K562 (cell line): ENCODE results near the gene CDC42BPB. TPM values are rescaled to one million over a fixed set of nuclear protein-coding genes. Genes with fewer than 3 reads are reported as not detected.

ENCODE experiments used
- CBX3 ChIP-seq, 2 experiments: IDR thresholded peaks; 1 replicate in 1 of 2; 2 replicates in 1 of 2; pipeline ENCODE4 v1.6.1; 2012; ENCODE audit warnings: inconsistent platforms in 2 of 2, low read length in 2 of 2, borderline replicate concordance in 1 of 2, control low read depth in 1 of 2
- CREM ChIP-seq: IDR thresholded peaks from 2 replicates; pipeline ENCODE4 v1.6.1; 2014; ENCODE audit warnings: antibody characterized with exemption, low read depth
- ETS2 ChIP-seq: IDR thresholded peaks from 2 replicates; pipeline ENCODE4 v1.6.1; 2016; ENCODE audit warnings: borderline replicate concordance, missing genetic modification characterization, mild to moderate bottlenecking, moderate library complexity, missing compliant biosample characterization; ENCODE audit not compliant: poor library complexity, severe bottlenecking
- GABPA ChIP-seq: fragments of 200-800 bp; sonication (Bioruptor generic); conservative IDR thresholded peaks from 2 replicates; pipeline ENCODE4 v1.6.1; 2016; ENCODE audit warnings: low read depth, missing genetic modification characterization, missing compliant biosample characterization
- JUN ChIP-seq, 2 experiments: sonication (generic) in 1 of 2; formaldehyde crosslinking in 1 of 2; IDR thresholded peaks; 2 replicates each; pipeline versions ENCODE4 v1.6.1 to v1.8.0; 2012 to 2022; ENCODE audit warnings: borderline replicate concordance in 2 of 2, mild to moderate bottlenecking in 2 of 2, improper control_type of control experiment in 1 of 2, low read depth in 1 of 2, low read length in 1 of 2, missing genetic modification reagents in 1 of 2
- JUNB ChIP-seq: fragments of 450-650 bp; formaldehyde crosslinking; conservative IDR thresholded peaks from 2 replicates; pipeline ENCODE4 v1.4.0; 2020; ENCODE audit warnings: mild to moderate bottlenecking
- KLF6 ChIP-seq: fragments of 250-450 bp; sonication (Bioruptor Pico); IDR thresholded peaks from 2 replicates; pipeline ENCODE4 v1.4.0; 2020; ENCODE audit warnings: mild to moderate bottlenecking, moderate library complexity, borderline replicate concordance
- NFE2L1 ChIP-seq: fragments of 450-650 bp; IDR thresholded peaks from 2 replicates; pipeline ENCODE4 v1.6.1; 2016; ENCODE audit warnings: missing genetic modification characterization, low read depth, mild to moderate bottlenecking, missing compliant biosample characterization, moderate library complexity, borderline replicate concordance
- NR1H2 ChIP-seq: sonication (generic); formaldehyde crosslinking; IDR thresholded peaks from 2 replicates; pipeline ENCODE4 v1.4.0; 2020; ENCODE audit warnings: mild to moderate bottlenecking, missing genetic modification reagents
- NR3C1 ChIP-seq: sonication (generic); formaldehyde crosslinking; IDR thresholded peaks from 2 replicates; pipeline ENCODE4 v1.8.1; 2022; ENCODE audit warnings: missing genetic modification reagents
- PML ChIP-seq: IDR thresholded peaks from 2 replicates; pipeline ENCODE4 v1.6.1; 2012; ENCODE audit warnings: low read length, inconsistent platforms
- POLR2B ChIP-seq: fragments of 450-650 bp; IDR thresholded peaks from 2 replicates; pipeline ENCODE4 v1.6.1; 2018; ENCODE audit warnings: low read depth; ENCODE audit not compliant: partially characterized antibody
- PYGO2 ChIP-seq: fragments of 450-650 bp; IDR thresholded peaks from 2 replicates; pipeline ENCODE4 v1.6.1; 2016; ENCODE audit warnings: mild to moderate bottlenecking, missing genetic modification characterization, moderate library complexity, missing compliant biosample characterization
- SRSF3 ChIP-seq: fragments of 200-400 bp; formaldehyde crosslinking; IDR thresholded peaks from 2 replicates; pipeline ENCODE4 v1.6.1; 2016; ENCODE audit warnings: mild to moderate bottlenecking, low read length, moderate library complexity; ENCODE audit not compliant: insufficient read depth
- ZBTB7A ChIP-seq: IDR thresholded peaks from 2 replicates; pipeline ENCODE4 v1.6.1; 2011; ENCODE audit warnings: low read depth, mild to moderate bottlenecking, low read length, moderate library complexity, borderline replicate concordance; ENCODE audit not compliant: control insufficient read depth
- ZNF263 ChIP-seq: sonication (generic); formaldehyde crosslinking; IDR thresholded peaks from 2 replicates; pipeline ENCODE4 v1.8.0; 2022; ENCODE audit warnings: mild to moderate bottlenecking, missing genetic modification reagents, borderline replicate concordance
- polyA plus RNA-seq, 8 experiments: library from polyadenylated mRNA; depleted of rRNA in 4 of 8; stranded (reverse) in 5 of 8; unstranded in 3 of 8; fragments of >200 nt; fragmentation: Nextera tagmentation in 2 of 8; fragmentation: Illumina TruSeq in 1 of 8; extraction: Ambion mirVana in 2 of 8; extraction: Trizol in 1 of 8; gene quantifications; 2 replicates each; pipeline versions ENCODE4 v1.2.1 to v1.2.3, GENCODE V29; 2011 to 2014; ENCODE audit warnings: inconsistent platforms in 1 of 8, missing spikeins in 1 of 8
- total RNA-seq, 7 experiments: library from RNA; depleted of rRNA in 6 of 7; stranded (reverse); fragments of >200 nt in 6 of 7; fragmentation: Illumina TruSeq in 2 of 7; extraction: Trizol in 2 of 7; gene quantifications; 2 replicates each; pipeline versions ENCODE4 v1.2.1 to v1.2.3, GENCODE V29; 2011 to 2021; ENCODE audit warnings: low replicate concordance in 1 of 7
- TF ChIP-seq, protein P1 (sequence below): IDR thresholded peaks from 2 replicates; pipeline ENCODE4 v1.6.1; 2011; ENCODE audit warnings: borderline replicate concordance, low read depth, mild to moderate bottlenecking, moderate library complexity, low read length; ENCODE audit not compliant: insufficient read depth, poor library complexity, severe bottlenecking
- TF ChIP-seq, protein P2 (sequence below): fragments of 250-450 bp; sonication (Bioruptor Pico); IDR thresholded peaks from 2 replicates; pipeline ENCODE4 v1.8.0; 2021; ENCODE audit warnings: moderate library complexity, mild to moderate bottlenecking, inconsistent platforms
- TF ChIP-seq, protein P3 (sequence below): sonication (generic); formaldehyde crosslinking; IDR thresholded peaks from 2 replicates; pipeline ENCODE4 v1.8.0; 2022; ENCODE audit warnings: missing genetic modification reagents, mild to moderate bottlenecking, moderate library complexity, borderline replicate concordance
- TF ChIP-seq, protein P4 (sequence below): fragments of 450-650 bp; formaldehyde crosslinking; IDR thresholded peaks from 2 replicates; pipeline ENCODE4 v1.4.0; 2022; ENCODE audit warnings: missing genetic modification characterization
- TF ChIP-seq, protein P5 (sequence below): fragments of 250-450 bp; sonication (Bioruptor Pico); IDR thresholded peaks from 2 replicates; pipeline ENCODE4 v1.9.0; 2021; ENCODE audit warnings: mild to moderate bottlenecking
- TF ChIP-seq, protein P6 (sequence below): fragments of 250-450 bp; sonication (Bioruptor Pico); IDR thresholded peaks from 2 replicates; pipeline ENCODE4 v1.8.0; 2022; ENCODE audit warnings: inconsistent platforms, mild to moderate bottlenecking, moderate library complexity, borderline replicate concordance

The CDC42BPB gene
- total and polyA plus RNA-seq, 9 of the 15 experiments (the other 6 are each of a cell fraction or from before 2014, with no cell fraction given) = 0.07 to 24.3 (median 12.6) TPM

DNA sequence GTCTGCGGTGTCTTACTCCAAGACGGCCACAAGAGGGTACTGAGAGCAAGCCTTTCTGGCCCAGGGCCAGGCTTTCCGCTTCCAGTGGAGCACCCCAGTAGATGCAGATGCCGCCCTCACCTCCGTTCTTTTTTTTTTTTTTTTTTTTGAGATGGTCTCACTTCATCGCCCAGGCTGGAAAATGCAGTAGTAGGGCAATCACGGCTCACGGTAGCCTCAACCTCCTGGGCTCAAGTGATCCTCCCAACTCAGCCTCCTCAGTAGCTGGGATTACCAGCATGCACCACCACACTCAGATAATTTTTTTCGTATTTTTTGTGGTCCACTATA, 21.0 kb upstream of the CDC42BPB start (continued):
- TF ChIP-seq, protein P1, sequence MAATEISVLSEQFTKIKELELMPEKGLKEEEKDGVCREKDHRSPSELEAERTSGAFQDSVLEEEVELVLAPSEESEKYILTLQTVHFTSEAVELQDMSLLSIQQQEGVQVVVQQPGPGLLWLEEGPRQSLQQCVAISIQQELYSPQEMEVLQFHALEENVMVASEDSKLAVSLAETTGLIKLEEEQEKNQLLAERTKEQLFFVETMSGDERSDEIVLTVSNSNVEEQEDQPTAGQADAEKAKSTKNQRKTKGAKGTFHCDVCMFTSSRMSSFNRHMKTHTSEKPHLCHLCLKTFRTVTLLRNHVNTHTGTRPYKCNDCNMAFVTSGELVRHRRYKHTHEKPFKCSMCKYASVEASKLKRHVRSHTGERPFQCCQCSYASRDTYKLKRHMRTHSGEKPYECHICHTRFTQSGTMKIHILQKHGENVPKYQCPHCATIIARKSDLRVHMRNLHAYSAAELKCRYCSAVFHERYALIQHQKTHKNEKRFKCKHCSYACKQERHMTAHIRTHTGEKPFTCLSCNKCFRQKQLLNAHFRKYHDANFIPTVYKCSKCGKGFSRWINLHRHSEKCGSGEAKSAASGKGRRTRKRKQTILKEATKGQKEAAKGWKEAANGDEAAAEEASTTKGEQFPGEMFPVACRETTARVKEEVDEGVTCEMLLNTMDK = no peak
- no peak for TF ChIP-seq NR1H2 (CRISPR knock-in tag)
- no peak for TF ChIP-seq POLR2B
- TF ChIP-seq NFE2L1 (tag) = no peak
- no peak for TF ChIP-seq CREM
- no peak for TF ChIP-seq JUNB (CRISPR knock-in tag)
- TF ChIP-seq, protein P2, sequence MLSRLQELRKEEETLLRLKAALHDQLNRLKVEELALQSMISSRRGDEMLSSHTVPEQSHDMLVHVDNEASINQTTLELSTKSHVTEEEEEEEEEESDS (CRISPR knock-in tag) = no peak
- TF ChIP-seq PYGO2 = no peak
- no peak for TF ChIP-seq NR3C1
- TF ChIP-seq ETS2 (tag) = no peak
- TF ChIP-seq CBX3 (IDR thresholded peaks at IDR 0.05; ENCODE audit: borderline replicate concordance in 1 of 2, low read length in 2 of 2) = no peak
- no peak for TF ChIP-seq JUN (IDR thresholded peaks at IDR 0.05; ENCODE audit: borderline replicate concordance, low read depth, low read length)
- no peak for TF ChIP-seq JUN (CRISPR knock-in tag; IDR thresholded peaks at IDR 0.05; ENCODE audit: borderline replicate concordance)
- no peak for TF ChIP-seq ZBTB7A
- TF ChIP-seq, protein P3, sequence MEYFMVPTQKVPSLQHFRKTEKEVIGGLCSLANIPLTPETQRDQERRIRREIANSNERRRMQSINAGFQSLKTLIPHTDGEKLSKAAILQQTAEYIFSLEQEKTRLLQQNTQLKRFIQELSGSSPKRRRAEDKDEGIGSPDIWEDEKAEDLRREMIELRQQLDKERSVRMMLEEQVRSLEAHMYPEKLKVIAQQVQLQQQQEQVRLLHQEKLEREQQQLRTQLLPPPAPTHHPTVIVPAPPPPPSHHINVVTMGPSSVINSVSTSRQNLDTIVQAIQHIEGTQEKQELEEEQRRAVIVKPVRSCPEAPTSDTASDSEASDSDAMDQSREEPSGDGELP (CRISPR knock-in tag) = no peak
- TF ChIP-seq, protein P4, sequence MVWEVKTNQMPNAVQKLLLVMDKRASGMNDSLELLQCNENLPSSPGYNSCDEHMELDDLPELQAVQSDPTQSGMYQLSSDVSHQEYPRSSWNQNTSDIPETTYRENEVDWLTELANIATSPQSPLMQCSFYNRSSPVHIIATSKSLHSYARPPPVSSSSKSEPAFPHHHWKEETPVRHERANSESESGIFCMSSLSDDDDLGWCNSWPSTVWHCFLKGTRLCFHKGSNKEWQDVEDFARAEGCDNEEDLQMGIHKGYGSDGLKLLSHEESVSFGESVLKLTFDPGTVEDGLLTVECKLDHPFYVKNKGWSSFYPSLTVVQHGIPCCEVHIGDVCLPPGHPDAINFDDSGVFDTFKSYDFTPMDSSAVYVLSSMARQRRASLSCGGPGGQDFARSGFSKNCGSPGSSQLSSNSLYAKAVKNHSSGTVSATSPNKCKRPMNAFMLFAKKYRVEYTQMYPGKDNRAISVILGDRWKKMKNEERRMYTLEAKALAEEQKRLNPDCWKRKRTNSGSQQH (CRISPR knock-in tag) = no peak
- TF ChIP-seq, protein P5, sequence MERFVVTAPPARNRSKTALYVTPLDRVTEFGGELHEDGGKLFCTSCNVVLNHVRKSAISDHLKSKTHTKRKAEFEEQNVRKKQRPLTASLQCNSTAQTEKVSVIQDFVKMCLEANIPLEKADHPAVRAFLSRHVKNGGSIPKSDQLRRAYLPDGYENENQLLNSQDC = no peak
- no peak for TF ChIP-seq PML
- TF ChIP-seq, protein P6, sequence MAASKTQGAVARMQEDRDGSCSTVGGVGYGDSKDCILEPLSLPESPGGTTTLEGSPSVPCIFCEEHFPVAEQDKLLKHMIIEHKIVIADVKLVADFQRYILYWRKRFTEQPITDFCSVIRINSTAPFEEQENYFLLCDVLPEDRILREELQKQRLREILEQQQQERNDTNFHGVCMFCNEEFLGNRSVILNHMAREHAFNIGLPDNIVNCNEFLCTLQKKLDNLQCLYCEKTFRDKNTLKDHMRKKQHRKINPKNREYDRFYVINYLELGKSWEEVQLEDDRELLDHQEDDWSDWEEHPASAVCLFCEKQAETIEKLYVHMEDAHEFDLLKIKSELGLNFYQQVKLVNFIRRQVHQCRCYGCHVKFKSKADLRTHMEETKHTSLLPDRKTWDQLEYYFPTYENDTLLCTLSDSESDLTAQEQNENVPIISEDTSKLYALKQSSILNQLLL (CRISPR knock-in tag) = no peak
- TF ChIP-seq ZNF263 = peak; percentile 66
- no peak for TF ChIP-seq KLF6 (CRISPR knock-in tag)
- no peak for TF ChIP-seq GABPA (tag)
- no peak for TF ChIP-seq SRSF3
